NCI-H524 (cell line): ENCODE results near the gene SHMT2.

Experiments
- DNase-seq, 2 experiments: peaks; one replicate each; lab custom pipeline; 2025; lab: John Stamatoyannopoulos, UW

SHMT2 gene

GRCh38 chr12:57240066-57240921 lies 10.8 kb downstream of the SHMT2 start:
- DNase-seq = peak; percentile 58 to 74

GRCh38 chr12:57240926-57241401 lies 11.5 kb downstream of the SHMT2 start:
- peak; percentile 51 to 72 for DNase-seq

- peak; percentile 76 to 80 for DNase-seq
Measured at GRCh38 chr12:57241402-57242310, 12.1 kb downstream of the SHMT2 start.

GRCh38 chr12:57242329-57242690 lies 12.8 kb downstream of the SHMT2 start:
- peak; percentile 83 to 85 for DNase-seq

- DNase-seq = peak; percentile 91 to 92
Measured at GRCh38 chr12:57242691-57243454, 13.4 kb downstream of the SHMT2 start.

- DNase-seq = peak; percentile 39 to 78
Measured at GRCh38 chr12:57243521-57244311, 14.2 kb downstream of the SHMT2 start.

DNA sequence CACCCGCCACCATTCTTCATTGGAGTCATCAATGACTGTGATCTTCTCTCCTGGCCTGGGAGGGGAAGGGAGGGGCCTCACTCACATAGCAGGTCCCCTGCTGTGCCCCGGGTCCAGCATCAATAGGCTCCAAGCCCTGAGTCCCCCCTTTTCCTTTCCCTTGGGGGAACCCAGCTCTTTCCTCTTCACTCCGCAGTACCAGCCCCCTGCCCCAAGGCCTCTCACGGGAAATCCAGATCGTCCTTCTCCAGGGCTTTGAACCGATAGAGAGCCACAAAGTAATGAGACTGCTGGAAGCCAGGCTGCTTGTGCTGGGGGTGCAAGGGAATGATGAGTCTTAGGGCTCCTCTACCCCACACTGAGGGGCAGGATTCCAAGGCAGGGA lies 14.8 kb downstream of the SHMT2 start:
- DNase-seq = no peak

- DNase-seq = no peak
Measured at GRCh38 chr12:57247041-57247440, 17.5 kb downstream of the SHMT2 start.

DNA sequence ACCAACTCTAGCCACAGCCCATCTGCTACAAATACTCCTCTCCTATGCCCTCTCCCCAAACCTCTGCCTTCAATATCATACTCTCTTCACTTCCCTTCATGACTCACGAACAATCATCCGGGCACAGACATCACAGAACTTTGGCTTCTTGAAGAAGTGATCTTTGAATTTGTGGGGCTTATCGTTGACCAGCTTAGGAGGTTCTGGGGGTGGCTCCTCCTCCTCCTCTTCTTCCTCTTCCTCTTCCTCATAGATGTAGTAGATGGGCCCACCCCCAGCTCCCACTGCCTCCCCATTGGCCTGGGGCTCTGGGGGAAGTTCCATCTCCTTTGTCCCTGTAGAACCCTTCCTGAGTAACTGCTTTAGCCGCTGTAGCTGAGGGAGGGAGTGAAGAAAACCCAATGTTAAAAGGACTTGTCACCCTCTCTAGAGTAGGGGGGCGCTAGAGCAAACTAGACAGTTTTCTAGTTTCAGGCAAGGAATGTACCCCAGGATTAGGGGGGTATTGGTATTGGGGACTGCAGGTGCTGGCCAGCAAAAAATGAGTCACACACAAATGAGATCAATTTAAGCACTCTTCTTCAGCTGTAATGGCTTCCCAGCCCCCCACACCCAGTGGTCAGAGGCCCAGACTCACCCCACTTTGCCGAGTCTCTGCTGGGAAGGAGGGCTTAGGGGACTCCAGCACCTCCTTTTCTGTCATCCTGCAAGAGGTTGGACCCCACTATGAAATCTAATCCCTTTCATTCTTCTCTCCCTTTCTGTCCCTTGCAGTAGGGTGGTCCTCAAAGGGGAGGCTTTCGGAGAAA lies 19.6 kb downstream of the SHMT2 start:
- DNase-seq = no peak

- DNase-seq = no peak
Measured at GRCh38 chr12:57250541-57250940, 21.0 kb downstream of the SHMT2 start.

DNA sequence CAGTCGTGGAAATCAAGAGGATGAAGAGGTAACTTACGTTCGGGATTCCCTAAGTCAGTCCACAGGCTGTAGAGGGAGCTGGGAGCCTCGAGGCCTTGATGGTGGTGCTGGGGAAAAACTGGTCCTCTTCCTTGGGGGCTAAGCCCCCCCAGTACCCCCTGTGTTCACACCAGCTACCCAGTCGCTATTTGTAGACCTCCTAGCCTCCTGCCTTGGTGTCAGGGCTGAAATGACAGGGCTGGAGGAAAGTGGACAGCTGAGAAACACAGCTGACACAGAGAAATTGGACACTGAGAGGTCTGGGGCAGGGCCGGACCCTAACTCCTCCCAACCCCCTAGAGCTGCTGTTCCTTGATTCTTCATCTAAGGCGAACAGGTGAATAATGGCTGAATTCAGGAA lies 21.4 kb downstream of the SHMT2 start, which contains the start of gene STAC3:
STAC3 (minus strand) TSS at position 232 of the 400 bp plus-strand sequence. CDS start 1,551 bp downstream, outside the sequence.
- no peak for DNase-seq

- DNase-seq = no peak
Measured at GRCh38 chr12:57254506-57255280, 25.2 kb downstream of the SHMT2 start.

GRCh38 chr12:57255916-57256315 lies 26.4 kb downstream of the SHMT2 start:
- DNase-seq = no peak

GRCh38 chr12:57258977-57259970 lies 29.8 kb downstream of the SHMT2 start:
- DNase-seq = no peak

DNA sequence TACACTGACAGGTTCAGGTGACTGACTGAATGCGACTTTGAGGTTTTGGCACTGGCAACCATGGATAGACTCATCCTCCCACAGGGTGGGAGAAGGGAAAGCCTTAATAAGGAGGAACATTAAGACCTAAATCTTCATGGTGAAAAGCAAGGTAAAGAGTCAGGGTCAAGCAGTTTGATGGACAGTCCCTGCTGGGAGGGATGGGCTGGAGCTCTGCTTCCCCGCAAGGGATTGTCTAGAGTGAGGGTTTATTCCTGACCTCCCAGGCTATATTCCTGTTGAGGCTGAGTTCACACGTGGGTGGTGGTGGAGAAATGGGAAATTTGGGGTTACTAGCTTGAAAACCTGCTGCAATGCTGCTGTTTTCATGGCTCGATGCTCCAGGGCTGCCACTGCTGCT lies 30.9 kb downstream of the SHMT2 start:
- no peak for DNase-seq

DNA sequence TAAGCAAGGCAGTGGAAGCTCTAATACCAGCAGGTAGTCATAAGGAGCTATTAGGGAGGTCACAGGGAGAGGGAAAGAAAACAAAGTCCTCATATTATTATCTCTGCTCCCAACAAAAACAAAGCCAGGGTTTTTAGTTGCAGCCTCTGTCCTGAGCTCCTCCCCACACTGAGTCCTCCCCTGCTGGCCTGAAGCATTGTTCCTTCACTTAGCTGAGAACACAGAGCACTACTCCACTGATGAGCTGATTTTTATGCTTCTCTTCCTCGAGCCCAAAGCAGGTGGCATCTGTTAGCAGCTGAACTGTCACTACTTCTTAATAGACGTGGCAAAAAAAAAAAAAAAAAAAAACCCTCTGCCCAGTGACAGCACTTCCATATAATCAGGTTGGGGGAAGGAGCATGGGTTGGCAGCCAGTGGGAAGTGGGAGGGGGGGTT lies 31.9 kb downstream of the SHMT2 start:
- DNase-seq = peak in 1 of 2 experiments; percentile 34

GRCh38 chr12:57262126-57262822 lies 32.8 kb downstream of the SHMT2 start:
- DNase-seq = no peak
